Lower leg skin (tissue), 3 donors: Measurements from ENCODE around the gene ORMDL2.

Source experiments
- CTCF ChIP-seq, 3 donors: fragments of 450-650 bp; IDR thresholded peaks; one replicate each; pipeline ENCODE4 v1.5.1; 2016; ENCODE audit warnings: antibody characterized with exemption in 3 of 3, mild to moderate bottlenecking in 3 of 3, moderate library complexity in 2 of 3
- POLR2A ChIP-seq, 2 donors: fragments of 450-650 bp; IDR thresholded peaks; one replicate each; pipeline ENCODE4 v1.6.1; 2016 to 2017; ENCODE audit warnings: antibody characterized with exemption in 2 of 2, mild to moderate bottlenecking in 1 of 2, moderate library complexity in 1 of 2

DNA sequence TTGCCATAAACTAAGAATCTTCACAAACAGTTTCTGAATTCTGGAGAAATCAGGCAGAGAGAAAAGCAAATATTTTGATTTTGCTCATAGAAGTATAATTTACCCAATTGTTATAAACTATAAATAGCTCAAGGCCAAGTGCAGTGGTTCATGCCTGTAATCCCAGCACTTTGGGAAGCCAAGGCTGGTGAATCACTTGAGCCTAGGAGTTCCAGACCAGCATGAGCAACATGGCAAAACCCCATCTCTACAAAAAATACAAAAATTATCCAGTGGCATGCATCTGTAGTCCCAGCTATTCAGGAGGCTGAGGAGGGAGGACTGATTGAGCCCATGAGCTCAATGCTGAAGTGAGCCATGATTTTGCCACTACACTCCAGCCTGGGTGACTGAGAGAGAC is 44.4 kb downstream of the ORMDL2 start:
- TF ChIP-seq CTCF (IDR thresholded peaks at IDR 0.05), result no peak
- TF ChIP-seq POLR2A (IDR thresholded peaks at IDR 0.05), result no peak
